Hypothalamus (tissue), 51 donors: ENCODE data around the gene SCRT2.
A peak's percentile ranks its signal among the peaks of the same experiment; 100 is the strongest.
"Not testable (repeated sequence)": the region's sequence is repeated elsewhere in the genome, so short reads cannot be mapped to it uniquely, and the experiment has no call there.

Source experiments
- DNase-seq, 51 donors: peaks; one replicate each; lab custom pipeline; 2025; lab: John Stamatoyannopoulos, UW

SCRT2 gene

DNA sequence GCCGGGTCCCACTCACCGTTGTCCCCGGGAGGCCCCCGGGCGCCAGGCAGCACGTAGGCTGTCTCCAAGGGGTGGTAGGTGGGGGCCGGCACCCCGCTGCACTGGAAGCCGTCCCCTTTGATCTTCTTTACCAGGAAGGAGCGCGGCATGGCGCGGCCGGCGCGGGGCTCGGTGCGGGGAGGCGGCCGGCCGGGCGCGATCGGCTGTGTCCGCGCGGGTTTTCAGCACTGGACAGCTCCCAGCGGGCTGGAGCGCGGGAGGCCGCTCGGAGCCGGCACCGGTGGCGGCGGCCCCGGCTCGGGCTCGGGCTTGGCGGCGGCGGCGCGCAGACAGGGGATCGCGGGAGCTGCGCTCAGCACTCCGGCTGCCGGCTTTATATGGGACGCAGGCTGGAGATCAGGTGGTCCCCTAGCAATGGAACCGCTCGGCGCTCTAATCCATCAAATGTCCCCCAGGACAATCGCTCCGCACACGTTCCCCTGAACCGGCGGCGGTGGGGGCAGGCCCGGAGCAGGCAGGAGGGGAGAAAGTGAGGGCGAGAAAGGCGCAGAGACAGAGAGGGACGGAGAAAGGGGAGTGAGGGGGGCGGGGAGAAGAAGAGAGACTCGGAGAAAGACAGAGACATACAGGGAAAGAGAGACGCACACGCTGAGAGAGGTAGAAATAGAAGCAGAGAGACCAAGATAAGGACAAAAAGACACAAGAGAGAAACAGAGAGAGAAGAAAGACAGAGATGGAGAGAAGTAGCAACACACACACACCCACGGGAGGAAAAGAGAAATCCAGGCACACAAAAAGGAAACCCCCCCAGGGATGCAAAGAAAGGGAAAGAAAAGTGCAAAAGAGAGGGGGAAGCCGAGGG lies at the start of gene SCRT2:
SCRT2 (minus strand) TSS at position 350 of the 862 bp plus-strand sequence; CDS start at position 149, 201 bp downstream.
- DNase-seq = peak in 45 of 51 donors; percentile 19 to 83 (median 43)

DNA sequence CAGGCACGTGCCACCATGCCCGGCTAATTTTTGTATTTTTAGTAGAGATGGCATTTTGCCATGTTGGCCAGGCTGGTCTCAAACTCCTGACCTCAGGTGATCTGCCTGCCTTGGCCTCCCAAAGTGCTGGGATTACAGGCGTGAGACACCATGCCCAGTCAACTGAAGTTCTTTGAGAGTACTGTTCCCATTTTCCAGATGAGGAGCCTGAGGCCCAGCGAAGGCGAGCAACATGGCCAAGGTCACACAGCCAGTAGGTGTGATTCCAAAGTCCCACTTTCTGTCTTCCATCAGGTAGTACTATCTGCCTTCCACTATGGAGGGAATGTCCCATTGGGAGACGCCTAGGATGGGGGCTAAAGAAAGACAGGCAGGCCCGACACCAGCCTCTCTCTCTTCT lies 49.2 kb upstream of the SCRT2 start:
- DNase-seq = not testable (repeated sequence)

DNA sequence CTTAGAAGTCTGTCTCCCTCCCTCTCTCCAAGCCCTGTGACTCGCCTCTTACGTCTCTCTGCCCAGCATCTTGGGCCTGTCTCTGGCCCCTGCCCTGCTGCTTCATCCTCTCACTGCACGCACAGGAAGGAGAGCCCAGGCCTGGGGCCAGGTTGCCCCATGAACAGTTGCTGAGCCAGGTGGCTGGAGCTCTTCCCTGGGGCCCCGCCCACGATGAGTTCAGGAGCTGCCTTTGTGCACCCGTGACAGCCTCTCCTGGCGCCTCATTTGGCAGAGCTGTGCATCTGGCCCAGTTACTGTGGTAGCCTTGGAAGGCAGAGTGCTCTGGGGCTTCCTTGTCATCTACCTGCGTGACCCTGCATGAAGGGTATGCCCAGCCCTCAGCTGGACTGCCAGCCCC lies 48.2 kb upstream of the SCRT2 start:
- DNase-seq = no peak

DNA sequence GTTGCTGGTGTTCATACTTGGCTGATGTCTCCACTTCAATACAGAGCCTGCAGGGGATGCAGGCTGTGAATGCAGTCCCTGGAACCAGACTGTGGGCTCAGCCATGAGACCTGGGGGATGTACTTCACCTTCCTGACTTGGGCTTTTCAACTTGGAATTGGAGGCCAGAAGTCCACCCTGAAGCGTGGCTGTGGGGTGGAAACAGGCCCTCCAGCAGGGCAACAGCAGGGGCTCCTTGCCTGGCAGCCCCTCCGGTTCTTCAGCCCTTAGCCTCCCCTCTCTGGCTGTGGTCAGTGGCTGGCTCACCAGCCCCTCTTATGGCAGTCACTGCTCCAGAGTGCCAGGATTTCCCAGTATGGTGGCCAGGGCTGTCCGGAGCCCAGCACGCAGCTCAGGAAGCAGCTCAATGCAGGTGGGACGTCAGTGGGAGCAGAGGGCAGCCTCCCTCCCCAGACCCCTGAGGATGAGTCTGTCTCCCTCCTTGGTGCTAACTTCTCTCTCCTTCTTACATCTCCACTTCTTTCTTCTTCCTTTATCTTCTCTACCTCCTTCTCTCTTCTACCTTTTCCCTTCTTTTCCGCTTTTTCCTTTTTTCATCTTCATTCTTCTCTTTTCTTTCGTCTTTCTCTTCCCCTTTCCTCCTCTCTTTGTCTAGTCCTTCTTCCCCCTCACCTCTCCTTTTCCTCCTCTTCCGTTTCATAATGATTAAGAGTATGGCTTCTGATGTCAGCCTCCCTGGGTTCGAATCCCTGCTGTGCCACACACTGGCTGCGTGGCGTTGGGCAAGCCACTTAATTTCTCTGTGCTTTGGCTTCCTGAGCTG lies 47.4 kb upstream of the SCRT2 start:
- DNase-seq = no peak

DNA sequence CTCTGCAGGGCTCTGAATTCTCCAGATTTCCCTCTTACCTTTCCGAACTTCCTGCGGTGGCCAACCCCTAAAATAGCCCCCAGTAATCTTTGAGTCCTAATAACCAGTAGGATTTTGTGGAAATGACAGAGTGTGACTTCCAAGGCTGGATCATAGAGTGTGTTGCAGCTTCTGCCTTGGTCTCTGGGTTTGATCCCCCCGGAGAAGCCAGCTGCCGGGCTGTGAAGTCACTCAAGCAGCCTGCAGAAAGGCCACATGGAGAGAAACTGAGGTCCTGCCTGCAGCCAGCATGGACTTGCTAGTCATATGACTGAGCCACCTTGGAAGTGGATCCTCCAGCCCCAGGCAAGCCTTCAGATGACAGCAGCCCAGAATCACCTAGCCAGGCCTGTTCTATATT lies 46.3 kb upstream of the SCRT2 start:
- DNase-seq = no peak

DNA sequence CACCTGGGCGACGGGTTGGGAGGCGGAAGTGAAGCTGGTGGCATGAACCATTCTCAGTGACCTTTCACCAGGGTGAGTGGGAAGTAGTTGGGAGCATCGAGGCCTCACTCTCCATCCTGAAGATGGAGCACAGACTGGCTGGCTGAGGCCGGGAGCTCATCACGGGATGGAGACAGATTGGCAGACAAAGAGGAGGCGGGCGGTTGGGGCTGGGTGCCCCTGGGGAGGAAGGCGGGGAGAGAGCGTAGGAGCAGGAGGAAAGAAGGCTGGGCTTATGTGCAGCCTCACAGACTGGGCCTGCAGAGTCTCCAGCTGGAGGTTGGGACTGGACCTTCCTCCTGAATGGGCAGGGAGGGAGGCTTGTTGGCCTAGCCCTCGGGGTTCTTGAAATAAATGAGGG lies 44.2 kb upstream of the SCRT2 start:
- DNase-seq = no peak

DNA sequence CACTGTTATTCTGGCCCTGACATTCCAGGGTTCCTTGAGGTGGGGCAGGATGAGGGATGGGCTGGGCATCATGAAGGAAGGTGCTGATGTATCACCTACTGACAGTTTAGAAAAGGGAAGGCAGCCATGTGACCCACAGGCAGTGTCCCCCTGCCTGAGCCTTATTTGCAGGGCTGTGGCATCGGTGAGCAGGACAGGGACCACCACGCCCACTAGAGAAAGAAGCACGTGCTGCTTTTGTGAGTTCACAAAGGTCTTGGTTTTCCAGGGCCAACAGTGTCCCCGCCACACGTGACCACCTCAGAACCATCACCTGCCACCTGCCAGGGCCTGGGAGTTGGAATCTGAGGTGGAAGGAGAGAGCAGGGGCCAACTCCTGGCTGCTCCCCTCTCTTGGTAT lies 43.5 kb upstream of the SCRT2 start:
- no peak for DNase-seq

DNA sequence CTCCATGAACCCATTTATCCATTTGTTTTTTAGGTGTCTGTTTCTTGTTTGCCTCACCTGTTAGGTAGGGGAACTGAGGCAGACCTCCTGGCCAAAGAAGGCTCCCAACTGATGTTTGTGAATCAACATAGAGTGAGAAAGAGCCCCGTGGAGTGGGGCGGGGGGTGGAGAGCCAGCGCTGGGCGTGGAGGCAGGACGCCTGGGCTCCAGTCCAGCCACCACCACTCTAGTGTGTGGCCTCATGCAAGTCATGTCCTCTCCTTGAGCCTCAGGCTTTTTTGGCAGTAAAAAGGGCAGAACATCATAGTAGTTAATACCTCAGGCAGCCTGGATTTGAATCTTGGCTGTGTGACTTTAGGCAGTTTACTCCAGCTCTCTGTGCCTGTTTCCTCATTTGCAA lies 42.2 kb upstream of the SCRT2 start:
- DNase-seq = peak in 1 of 51 donors; percentile 5

DNA sequence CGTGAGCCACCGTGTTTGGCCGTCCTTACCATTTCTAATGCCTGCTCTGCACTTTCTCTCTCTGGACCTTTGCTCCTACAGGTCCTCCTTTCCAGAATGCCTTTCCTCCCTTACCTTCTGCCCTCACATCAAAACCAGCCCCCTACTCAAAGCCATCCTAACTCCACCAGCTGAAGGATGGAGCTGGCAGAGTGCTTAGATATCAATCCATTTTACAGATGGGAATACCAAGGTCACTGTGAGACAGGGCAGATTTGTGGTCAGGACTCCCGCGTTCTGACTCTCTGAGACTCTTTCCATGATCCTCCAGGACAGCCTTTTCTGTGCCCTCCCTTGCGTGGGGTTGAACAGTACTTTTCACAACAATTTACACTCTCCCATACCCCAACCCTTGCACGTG lies 41.7 kb upstream of the SCRT2 start:
- DNase-seq = no peak

DNA sequence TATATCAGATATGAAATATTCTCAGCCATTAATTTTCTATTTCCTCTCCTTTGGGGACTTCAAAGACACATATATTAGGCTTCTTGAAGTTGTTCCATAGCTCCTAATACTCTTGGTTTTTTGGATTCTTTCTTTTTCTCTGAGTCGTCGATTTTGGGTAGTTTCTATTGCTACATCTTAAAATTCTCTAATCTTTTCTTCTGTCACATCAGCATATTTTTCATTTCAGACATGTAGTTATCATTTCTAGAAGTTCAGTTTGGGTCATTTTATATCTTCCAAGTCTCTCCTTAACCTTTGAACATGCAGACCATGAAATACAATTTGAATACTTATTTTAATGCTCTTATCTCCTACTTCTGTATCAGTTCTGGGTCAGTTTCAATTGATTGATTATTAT lies 38.9 kb upstream of the SCRT2 start:
- DNase-seq = no peak

DNA sequence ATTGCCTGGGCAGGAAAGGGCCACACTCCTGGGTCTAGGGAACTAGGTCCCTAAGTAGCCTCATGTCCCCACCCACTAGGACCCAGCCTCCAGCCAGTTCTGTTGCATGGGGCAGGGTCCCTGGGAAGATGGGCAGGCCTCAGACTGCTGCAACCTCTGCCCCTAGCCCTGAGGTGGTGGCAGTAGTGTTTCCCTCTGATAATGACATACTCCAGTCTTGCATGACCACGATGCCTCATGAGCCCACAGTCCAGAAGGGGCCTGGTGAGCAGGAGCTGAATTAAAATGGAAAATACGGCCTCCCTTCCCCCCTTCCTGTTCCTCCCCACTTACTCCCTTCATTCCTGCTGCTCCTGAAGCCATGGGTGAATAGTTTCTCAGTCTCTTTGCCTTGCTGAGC lies 36.0 kb upstream of the SCRT2 start:
- no peak for DNase-seq

DNA sequence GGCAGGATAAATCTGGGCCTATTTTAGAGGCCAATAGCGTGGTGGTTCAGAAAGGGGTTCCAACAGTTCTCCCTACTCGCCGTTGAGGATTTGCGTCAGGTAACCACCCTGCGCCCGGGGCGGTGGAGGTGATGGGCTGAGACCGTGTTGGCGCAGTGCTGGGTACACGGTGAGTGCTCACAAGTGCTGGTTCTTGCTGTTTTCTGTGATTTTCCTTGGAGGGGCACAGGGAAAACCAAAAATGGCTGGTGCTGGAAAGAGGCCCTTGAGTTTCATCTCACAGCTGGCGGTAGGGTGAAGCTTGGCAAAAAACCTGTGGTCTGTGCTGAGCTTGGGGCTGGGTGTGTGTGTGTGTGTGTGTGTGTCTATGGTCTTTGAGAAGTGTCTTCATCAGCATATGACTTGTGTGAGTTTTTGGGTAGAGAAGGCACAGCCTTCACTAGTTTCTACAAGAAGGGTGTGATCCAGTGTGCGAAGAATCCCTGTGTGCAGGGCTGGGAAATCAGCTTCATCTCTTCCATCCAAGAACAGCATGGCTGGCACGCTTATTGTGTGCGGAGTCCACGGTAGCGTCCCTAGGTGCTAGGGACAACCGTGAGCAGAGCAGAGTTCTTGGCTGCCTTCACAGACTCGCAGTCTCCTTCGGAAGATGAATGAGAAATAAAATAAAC lies 35.3 kb upstream of the SCRT2 start:
- no peak for DNase-seq

DNA sequence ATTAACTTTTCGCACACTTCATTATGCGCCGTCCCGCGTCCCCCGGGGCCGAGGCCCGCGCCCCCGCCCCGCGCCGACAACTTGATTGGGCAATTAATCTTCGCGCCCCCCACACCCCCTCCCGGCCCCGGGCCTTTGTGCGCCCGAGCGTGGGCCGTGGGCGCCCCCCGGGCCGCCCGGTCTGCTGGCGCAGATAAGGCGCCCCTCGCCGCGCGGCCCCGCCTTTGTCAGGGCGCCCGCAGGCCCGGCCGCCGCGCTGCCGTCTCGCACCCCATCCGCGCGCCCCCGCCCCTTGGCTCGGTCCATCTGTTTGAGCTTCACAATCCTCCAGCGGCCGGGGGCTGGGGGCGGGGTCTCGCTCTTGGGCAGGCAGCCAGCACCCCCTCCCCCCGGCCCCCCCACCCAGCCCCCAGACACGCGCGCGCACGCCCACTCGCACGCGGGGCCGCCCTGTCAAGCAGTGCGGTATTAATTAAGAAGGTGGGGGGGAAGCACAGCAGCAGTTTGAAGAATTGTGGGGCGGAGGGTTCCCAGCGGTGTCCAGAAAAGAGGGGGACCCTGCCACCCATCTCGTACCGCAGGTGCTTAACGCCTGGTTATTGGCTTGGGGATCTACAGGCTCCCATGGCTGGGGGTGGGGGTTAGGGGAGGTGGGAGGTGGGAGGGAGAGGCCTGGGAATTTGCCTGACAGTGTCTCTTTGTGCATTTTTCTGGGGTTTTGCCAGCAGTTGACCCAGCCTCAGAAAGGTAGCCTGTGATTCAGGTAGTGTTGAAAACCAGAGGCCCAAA lies 34.6 kb upstream of the SCRT2 start:
- no peak for DNase-seq

DNA sequence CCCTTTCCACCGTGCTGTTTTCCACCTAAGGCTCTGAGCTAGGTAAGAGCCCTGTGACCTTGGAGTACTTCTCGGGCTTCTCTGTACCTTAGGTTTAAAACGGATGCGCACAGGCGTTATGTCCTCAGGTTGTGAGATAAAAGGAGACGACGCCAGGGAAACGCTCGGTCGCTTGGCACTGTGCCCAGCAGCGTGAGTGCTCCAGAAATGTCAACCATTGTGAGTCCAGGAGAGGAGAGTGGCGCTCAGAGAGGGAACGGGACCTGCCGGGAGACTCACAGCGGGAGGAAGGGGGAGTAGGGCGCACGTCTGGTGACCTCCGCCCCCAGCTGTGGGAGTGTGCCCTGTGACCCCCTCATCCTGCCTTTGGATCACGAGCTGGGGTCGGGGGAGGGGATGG lies 33.8 kb upstream of the SCRT2 start:
- peak in 3 of 51 donors; percentile 0 to 11 (median 6) for DNase-seq

DNA sequence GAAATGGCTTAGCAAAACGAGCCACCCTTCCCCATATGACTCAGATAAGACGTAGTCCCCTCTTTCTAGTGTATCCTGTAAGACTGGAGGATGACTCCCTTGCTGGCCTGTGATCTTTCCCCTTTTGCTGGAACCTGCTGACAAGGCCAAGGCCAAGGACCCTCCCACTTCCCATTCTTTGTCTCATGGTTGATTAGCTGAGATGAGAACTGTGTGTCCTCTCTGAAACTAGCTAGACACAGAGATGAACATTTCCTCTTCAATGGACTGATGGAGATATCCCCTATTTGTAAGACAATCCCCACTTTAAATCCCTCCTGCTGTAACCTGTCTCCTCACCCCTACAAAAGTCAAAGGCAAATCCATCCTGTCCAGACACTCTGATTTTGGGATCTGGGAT lies 33.4 kb upstream of the SCRT2 start:
- DNase-seq = no peak

DNA sequence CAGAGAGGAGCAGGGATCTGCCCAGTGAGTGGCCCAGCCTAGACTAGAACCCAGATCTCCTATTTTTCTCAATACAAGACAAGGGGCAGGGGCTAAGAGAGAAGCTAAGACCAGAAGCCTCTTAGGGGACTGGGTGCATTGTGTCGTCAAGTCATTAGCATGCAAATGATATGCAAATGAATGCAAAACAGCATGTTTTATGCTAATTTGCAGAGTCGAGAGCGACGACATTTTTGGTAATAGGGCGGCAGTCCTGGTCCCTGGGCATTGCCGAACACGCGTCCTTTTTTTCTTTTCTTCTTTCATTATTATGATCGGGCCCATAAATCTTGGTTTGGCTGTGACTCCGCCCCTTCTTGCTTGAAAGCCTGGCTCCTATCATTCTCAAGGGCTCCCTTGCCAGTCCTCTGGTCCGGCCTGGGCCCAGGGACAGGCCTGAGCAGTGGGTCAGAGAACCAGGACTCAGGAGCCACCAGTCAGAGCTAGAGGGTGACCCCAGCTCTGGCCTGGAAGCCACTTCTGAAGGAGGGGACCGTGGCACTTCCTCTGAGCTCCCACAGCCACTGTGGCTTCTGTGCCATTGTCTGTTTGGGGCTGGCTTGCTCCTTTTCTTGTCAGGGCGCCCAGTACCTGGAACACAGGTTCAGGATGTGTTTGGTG lies 32.0 kb upstream of the SCRT2 start:
- DNase-seq = no peak

DNA sequence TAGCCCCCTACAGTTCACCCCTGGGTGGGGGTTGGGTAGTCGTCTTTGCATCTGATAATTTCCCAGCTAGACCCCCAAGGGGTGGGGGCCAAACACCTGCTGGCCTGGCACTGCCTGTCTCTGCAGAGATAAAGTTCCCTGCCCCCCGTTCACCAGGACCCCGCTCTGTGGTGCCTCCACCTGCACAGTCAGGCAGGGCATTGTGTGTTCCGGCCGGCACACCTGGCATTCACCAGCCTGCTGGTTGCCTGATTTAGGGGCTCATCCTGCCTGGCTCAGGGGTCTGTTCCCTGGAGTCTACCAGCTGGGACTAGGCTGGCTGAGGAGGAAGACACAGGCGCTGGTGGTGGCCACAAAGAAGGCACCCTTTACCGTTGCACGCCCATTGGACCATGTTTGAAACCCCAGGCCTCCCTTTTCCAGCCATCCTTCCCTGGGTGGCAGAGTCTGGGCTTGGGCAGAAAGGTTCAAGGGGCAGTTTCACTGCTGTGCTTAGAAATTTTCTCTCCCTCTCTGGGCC lies 30.8 kb upstream of the SCRT2 start:
- no peak for DNase-seq

DNA sequence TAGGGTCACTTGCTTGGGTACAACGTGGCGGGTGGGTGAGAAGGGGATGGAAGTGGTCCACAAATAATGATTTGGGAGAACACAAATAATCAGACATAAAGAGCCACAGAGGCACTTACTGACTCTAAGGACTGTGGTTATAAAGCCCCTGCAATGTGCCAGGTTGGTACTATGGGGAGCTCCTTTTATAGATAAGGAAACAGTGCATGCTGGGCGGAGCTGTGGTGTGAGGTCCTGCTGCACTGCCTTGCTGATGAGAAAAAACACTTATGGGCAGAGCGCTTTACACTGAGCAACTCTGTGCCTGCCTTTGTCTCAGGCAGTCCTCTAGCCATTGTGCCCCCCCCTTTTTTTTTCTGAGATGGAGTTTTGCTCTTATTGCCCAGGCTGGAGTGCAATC lies 29.1 kb upstream of the SCRT2 start:
- no peak for DNase-seq

DNA sequence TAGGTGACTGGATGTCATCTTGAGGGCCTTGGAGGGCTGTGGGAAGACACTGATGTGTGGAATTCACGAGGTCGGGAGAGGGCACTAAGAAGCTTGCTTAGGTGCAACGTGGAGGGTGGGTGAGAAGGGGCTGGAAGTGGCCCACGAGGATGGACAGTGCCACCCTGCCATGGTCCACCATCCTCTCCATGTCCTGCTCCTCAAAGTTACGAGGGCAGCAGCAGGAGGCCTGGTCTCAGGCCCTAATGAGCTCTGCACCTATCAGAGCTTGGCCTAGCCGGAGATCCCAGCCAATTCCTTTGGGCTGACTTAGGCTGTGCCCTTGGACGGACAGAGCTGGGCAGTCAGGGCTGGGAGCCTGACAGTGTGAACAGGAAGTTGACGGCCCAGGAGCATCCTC lies 27.8 kb upstream of the SCRT2 start:
- DNase-seq = no peak

DNA sequence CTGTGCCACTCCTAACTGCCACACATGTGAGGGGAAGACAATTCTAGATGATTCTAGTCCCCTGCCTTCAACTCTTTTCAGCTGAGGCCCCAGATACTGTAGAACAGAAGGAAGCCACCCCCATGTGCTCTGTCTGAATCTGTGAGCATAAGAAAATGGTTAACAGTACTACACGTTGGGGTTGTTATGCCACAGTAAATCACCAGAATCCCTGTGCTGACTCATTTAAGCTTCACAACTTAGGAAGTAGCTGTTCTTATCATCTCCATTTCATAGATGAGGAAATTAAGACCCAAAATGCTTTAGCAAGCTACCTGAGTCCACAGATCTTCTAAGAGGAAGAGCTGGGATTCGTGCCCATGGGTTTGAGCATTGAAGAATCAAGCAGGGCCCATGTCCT lies 27.4 kb upstream of the SCRT2 start:
- no peak for DNase-seq
